ENCODE measurements around the gene EIPR1. TPM values are rescaled to one million over a fixed set of nuclear protein-coding genes. Genes with fewer than 3 reads are reported as not detected.

EIPR1 gene
- total RNA-seq, 1 experiment from 2014 or later, result 22.8 TPM

GRCh38 chr2:3404349-3404894 lies 26.8 kb upstream of the EIPR1 start:
- H3K4me1 Mint-ChIP-seq, result peaks cover 8% of the 10 kb centered on the region
- TF ChIP-seq HMGXB4 (CRISPR knock-in tag; IDR thresholded peaks at IDR 0.05), result no peak
- TF ChIP-seq PRDM15 (CRISPR knock-in tag; IDR thresholded peaks at IDR 0.05), result no peak
- no peak for TF ChIP-seq ZNF396 (CRISPR knock-in tag; IDR thresholded peaks at IDR 0.05; ENCODE audit: borderline replicate concordance)
- TF ChIP-seq NFYB (CRISPR knock-in tag; conservative IDR thresholded peaks at IDR 0.05; ENCODE audit: low read depth), result no peak
- TF ChIP-seq ZNF281 (CRISPR knock-in tag; IDR thresholded peaks at IDR 0.05), result no peak
- TF ChIP-seq CTCF (IDR thresholded peaks at IDR 0.05), result no peak
- ATAC-seq, result no peak
- H3K27ac Mint-ChIP-seq, result no peak overlapping the region
- ChIA-PET CTCF (no interaction called here), POLR2A (no interaction called here)
- H3K36me3 Mint-ChIP-seq, result peaks cover 17% of the 10 kb centered on the region; the same call in 1 of the 2 replicates
- H3K4me3 Mint-ChIP-seq, result no peak overlapping the region
- no peak for DNase-seq (ENCODE audit: low spot score)
- H3K27me3 Mint-ChIP-seq (ENCODE audit: low read depth), result no peaks in the 10 kb centered on the region
- no peaks in the 10 kb centered on the region for H3K9me3 Mint-ChIP-seq

- ChIA-PET CTCF (no interaction called here), POLR2A (no interaction called here)
- ATAC-seq, result no peak
- Mint-ChIP-seq H3K36me3 (peaks cover 17% of the 10 kb centered on the region; the same call in 1 of the 2 replicates), H3K9me3 (no peaks in the 10 kb centered on the region), H3K4me3 (no peak overlapping the region), H3K27me3 (ENCODE audit: low read depth) (no peaks in the 10 kb centered on the region), H3K4me1 (peaks cover 15% of the 10 kb centered on the region), H3K27ac (no peak overlapping the region)
- no peak for DNase-seq (ENCODE audit: low spot score)
- TF ChIP-seq USF1 (CRISPR knock-in tag; IDR thresholded peaks at IDR 0.05), result no peak
- TF ChIP-seq EMX1 (CRISPR knock-in tag; IDR thresholded peaks at IDR 0.05), result no peak
- no peak for TF ChIP-seq TCF7 (CRISPR knock-in tag; IDR thresholded peaks at IDR 0.05; ENCODE audit: low read depth)
- TF ChIP-seq GRHL2 (CRISPR knock-in tag; IDR thresholded peaks at IDR 0.05; ENCODE audit: insufficient replicate concordance, severe bottlenecking), result no peak
- TF ChIP-seq HMGXB4 (CRISPR knock-in tag; IDR thresholded peaks at IDR 0.05), result no peak
- no peak for TF ChIP-seq ZNF425 (CRISPR knock-in tag; conservative IDR thresholded peaks at IDR 0.05)
- no peak for TF ChIP-seq GABPB1 (CRISPR knock-in tag; IDR thresholded peaks at IDR 0.05)
- TF ChIP-seq STAT6 (CRISPR knock-in tag; conservative IDR thresholded peaks at IDR 0.05; ENCODE audit: low read depth), result no peak
- TF ChIP-seq TP53 (CRISPR knock-in tag; IDR thresholded peaks at IDR 0.05), result no peak
Observed at GRCh38 chr2:3403587-3404334, 26.1 kb upstream of the EIPR1 start.
